Epidermal melanocyte (primary cell): ENCODE data around the gene HOXB5.

Source experiments
- DNase-seq: peaks from one replicate; pipeline ENCODE4 v3.0.0; 2011; ENCODE audit warnings: low spot score; ENCODE audit not compliant: insufficient read length

Gene HOXB5

DNA sequence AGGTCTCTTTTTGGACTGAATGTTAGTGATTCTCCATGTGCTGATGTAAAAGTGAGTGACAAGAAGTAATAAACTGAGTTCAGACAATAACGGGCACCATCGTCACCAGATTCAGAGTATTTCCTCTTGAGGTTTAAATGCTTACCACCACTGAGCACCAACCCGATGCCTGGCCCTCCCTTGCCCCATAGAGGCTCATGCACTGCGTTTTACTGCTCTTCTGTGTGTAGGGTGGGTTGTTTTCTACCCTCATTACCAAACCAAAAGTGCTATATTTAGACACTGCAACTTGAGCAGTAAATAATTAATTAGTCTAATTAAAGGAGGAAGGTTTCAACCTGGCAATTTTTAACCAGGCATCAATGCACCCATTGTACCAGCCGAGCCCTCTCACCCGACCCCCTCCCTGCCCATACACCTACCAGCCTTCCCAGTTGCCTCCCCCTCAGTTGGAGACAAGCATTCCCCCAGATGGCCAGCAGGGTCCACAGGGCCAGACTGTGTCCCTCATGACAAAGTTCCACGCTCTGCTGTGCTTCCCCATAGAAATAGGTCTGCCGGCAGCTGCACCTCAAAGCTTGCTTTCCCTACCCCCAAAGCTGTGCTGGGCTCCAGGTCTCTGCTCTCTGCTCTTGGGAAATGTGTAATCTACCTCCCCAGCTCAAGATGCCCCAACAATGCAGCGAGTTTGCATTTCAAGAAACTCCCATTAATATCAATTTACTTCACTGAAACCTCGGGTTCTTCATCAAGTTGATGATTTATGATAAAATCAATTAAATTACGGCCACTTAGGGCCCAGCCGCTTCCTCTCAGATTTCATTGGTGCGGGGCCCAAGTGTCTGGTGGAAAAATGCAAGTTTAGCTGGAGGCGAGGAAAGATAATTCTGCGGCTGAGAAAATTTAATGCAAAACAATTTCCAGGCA lies 31.4 kb downstream of the HOXB5 start:
- no peak for DNase-seq

DNA sequence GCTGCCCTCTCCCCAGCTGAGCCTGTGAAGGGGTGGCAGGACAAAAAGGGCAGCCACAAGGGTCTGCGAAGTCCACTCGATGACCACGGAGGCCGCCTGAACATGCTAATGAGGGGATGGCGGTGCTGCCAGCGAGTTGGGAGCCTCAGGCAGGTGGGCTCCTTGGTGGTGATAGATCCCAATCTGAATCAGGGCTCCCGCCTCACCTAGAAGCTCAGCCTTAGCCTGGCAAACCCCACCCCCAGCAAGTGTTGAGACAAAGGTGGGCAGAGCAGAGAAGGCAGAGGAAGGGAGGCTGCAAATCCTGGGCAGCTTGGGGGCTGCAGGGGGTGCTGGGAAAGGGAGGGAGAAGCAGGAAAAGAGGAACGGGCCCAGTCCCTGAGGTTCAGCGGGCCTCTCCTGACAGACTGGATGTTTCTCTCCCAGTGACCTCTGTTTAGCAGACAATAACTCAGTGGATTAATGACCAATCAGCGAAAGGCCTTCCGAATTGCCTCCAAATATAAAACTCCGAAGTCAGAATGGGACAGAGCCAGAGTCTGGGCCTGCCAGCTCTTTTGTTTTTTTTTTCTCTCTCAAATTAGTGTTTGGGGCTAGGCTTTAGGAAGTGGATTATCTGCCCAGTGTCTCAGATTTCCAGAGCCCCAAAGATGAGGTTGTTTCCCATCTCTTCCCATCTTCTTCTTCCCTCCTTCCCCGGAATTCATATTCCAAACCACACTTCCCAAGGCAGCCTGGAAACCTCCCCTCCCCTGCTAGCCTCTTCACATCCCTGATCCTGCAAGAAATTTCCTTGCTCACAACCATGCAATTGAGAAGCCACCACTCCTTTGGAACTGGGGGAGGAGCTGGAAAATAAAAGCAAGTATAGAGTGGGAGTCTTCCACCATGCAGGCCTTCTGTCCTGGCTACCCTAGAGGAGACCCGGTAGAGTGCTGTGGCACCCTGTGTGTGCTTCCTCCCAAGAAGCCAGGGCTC lies 33.5 kb downstream of the HOXB5 start:
- no peak for DNase-seq

DNA sequence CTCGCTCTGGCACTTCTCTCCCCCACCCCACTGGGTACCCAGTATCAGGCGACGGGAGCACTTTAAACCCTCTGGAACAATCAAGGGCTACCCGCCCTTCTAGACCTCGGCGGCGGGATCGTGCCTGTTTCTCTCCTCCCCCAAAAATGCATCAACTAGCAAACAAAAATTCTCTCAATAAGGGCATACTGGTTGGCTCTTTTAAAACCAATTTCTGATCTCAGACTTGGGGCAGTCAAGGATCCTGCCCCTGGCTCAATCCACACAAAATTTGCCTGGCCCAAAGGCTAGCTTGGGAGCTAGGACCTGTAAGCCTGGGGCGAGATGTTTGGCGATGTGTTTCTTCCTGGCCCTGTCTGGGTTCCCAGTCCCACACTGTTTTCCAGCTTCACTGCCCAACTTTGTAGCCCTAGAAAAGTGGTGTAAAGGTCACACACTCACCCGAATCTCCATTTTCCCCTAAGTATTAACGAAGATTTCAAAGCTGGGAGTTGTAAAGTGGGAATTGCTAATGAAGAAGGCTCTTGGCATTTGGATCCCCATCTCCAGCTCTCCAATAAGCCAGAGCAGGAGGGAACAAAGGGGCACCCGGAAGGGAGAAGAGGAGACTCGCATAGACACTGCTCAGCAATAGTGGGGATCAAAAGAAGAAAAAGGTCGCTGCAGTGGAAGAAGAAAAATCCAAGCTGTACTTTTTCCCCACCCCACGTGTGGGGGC lies 34.3 kb downstream of the HOXB5 start:
- no peak for DNase-seq

DNA sequence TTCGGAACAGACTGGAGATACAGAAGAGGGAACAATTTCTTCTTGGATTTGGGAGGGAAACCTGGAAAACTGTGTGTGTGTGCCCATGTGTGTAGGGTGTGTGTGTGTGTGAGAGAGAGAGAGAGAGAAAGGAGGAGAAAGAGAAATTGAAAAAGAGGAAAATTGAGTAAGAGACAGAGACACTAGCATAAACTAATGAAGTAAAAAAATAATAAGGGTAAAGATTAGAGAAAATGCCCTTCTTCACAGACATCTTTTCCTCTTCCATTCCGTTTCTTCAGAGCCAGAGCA lies 34.8 kb downstream of the HOXB5 start:
- no peak for DNase-seq

DNA sequence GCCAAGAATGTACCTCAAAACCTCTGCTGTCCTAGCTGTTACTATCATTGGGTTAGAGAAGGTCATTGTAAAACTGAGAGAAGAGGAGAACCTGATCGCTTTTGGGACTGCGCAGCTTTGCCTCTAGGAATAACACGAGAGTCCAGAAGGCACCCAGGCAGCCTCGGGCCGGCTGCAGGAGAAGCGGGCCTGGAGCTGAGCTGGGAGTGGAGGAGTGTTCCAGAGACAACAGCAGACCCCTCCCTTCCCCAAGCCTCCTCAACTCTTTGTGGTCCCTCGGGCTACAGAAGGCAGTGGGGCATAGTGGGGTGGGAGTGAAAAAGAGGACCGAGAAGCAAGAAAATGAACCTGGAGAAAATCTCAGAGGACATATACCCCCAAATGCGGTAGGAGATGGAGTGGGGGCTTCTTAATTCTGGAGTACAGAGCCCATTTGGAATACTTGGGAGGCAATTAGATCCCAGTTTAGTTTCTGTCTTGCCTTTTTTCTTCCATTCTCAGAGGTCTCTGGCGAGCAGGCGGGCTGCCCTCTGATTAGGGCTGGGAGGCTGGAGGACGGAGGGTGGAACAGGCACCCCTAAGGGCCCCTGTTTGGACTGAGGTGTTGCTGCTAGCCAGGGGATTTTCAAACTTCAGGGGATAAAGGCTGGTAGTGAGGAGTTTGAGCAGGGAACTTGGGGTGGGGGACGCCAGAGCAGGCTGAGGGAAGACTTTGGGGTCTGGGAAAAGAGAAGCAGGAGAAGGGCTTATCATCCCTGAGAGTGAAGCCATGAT lies 35.3 kb downstream of the HOXB5 start:
- DNase-seq: no peak

DNA sequence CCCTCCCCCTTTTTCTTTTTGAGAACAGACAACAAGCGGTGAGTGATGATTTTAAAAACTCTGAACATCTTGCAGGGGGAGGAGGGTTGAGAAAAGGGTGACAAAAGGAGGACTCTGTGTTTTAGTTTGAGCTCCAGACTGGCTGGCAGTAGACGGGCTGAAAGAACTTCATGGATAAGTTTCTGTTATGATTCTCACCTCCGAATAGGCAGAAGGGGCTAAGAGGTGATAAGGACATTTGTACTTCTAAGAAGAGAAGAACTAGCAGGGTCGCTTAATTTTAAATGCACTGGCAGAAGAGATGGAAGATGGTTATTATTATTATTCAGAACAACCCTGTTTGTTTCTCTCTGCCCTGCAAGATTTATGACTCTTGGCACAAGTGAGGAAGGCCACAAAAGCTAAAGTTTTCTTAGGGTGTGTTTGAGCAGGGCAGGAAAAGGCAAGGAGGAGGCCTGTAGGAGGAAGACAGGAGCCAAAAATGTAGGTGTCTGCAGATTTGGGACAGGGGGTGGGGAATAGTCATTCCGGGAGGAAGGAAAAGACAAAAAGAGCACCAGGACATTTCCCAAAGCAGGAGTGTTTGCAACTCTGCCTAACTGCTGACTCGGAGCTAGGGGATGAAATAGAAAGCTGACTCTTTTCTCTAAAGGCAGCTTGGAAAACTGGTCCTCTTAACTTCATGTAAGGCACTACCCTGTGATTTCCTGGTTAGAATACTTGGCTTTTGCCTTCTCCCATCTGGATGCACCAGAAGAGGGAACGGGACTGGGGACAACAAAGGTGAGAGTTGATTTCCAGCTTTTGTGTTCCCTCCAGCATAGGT lies 36.8 kb downstream of the HOXB5 start:
- no peak for DNase-seq

DNA sequence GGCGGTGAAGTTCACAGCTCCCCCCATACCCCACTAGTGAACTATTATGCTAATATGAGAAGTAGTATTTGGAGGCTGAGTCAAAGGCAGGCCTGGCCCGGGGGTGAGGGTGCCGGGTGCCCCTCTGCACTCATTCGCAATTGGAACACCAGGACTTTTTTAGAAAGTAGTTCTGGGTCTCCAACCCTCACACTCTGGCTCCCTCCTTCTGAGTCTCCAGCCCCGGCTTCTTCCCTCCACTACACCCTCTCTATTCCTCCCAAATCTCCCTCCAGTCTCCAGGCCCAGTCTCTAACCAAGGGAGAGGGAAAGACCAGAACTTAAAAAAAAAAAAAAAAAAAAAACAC lies 37.4 kb downstream of the HOXB5 start:
- DNase-seq: no peak

DNA sequence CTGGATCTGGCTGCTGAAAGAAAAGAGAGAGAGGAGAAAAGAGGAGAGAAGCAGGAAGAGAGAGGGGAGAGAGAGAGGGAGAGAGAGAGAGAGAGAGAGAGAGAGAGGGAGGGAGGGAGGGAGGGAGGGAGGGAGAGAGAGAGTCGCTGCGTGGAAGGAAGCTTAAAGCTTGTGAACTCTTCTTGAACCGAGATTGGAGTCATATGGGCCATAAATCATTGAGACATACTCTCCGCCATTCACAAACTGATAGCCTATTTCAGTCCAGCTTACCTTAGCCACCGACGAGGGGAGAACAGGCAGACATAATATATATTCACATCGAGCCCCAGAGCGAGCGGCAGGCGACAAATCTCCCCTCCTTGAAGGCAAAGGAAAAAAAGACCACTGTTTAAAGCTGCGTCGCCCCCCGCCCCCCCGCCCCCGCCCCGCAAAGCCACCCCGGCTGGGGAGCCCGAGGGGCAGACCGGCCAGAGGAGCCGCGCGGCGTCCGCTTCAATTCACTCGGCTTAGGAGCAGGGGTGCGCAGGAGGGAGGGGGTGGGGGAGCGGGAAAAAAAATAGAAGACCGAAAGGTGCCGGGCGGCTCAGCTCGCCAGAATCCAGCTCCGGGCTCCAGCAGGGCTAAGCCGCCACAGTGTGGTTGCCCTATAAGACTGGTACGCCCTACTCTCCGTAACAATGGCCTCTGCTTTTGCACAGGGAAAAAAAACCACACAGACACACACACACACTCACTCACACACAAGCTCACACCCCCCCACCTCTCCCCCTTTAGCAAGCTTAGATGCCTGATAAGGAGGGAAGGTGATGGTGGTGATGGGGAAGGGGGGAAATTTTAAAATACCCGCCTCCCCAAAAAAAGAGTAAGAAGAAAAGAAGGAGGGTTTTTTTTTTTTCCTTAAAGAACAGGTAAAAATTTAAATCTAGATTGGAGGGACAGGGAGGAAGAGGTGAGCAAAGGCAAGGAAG lies 38.0 kb downstream of the HOXB5 start:
- DNase-seq: peak; percentile 98

DNA sequence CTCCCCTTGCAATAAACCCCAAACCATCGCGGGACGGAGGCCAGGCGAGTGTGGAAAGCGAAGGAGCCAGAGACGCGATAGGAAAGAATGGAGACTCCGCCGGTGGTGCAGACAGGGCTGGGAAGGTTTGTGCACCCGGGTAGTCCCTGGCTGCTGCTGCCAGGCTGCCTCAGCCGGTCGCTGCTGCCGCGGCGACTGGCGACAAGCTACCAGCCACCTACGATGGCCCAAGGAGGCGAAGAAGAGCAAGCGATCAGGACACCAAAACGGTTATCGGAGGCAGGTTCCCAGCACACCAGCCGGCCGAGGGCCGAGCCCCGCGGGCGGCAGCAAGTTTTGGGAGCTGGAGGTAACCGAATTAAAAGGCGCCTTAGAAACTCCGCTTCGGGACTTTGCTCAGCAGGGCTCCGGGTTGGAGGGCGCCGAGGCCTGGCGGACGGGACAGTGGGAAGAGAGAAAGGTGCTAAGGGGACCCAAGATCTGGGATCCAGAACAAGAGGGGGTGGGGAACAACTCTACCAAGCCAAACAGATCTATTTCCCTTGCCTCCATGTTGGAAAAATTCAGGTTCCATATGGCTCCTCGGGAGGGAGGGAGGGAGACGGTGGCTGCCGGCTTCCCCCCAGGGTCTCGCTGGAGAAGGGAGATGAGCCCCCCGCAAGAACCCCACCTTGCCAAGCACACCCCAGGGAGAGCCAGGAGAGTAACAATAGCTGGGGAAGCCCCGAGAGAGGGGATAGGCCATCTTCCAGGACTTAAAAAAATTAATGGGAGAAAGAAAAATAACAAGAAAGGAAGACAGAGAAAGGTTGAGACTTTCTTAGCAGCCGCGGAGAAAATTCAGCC lies 38.9 kb downstream of the HOXB5 start:
- no peak for DNase-seq

DNA sequence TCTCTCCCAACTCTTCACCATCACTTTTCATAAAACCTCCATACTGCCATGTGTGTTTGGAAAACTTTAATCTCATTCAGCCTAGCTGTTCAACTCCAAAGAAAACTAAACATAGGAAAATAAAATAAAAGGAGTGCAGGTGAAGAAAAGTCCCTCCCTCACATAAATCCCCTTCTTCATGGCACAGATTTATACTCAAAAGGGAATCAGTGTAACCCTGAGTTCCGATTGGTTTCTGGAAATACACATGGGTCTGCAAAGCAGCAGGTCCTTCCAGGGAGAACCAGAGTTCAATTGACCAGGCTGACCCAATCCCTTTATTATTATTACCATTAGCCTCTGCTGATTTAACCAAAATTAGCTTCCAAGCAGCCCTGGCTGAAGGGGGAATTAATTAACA lies 39.8 kb downstream of the HOXB5 start:
- DNase-seq: no peak

DNA sequence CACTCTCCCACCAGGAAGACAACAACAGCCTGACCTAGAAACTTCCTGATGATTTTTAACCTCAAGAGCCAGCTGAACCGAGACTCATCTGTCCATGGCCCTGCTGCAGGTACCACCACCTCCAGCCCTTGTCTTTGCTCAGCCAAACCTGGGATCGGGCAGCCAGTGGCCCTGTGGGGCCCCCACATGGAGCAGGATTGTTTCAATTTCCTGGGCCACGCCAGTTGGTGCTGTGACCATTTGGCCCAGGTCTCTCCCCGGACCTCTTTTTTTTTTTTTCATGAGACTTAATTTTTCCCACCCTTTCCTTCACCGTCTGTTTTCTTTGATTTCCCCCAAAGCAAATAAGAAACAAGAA lies 40.4 kb downstream of the HOXB5 start:
- DNase-seq: no peak

DNA sequence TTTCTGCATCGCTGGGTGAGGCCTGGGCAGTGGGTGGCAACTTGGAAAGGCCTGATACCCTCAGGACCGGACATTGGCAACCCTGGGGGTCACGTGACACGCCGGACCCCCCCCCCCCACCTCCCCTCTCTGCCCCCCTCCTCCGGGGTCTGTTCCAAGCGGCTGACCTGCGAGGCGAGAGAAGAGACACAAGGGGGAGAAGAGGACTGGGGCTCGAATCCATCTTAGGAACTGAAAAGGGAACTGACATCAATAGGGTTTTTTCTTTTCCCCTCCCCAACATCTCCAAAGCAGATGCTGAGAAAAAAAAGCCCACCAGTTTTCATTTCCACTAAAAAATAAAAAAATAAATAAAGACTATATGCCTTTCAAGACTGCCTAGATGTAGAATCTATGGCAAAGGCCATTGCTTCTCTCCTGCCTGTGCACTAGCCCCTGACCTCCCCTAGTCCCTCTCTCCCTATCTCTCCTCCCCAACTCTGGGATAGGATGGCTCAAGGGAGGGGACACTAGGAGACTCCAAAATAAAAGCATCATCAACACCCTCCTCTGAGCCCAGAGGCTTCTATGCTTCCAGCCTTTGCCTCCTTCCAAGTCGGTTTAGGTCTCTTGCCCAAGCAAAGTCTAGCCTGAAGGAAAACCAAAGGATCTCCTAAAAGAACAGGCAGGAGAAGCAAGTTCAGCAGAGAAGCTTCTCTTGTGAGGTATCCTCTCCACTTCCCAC lies 41.0 kb downstream of the HOXB5 start:
- DNase-seq: no peak

DNA sequence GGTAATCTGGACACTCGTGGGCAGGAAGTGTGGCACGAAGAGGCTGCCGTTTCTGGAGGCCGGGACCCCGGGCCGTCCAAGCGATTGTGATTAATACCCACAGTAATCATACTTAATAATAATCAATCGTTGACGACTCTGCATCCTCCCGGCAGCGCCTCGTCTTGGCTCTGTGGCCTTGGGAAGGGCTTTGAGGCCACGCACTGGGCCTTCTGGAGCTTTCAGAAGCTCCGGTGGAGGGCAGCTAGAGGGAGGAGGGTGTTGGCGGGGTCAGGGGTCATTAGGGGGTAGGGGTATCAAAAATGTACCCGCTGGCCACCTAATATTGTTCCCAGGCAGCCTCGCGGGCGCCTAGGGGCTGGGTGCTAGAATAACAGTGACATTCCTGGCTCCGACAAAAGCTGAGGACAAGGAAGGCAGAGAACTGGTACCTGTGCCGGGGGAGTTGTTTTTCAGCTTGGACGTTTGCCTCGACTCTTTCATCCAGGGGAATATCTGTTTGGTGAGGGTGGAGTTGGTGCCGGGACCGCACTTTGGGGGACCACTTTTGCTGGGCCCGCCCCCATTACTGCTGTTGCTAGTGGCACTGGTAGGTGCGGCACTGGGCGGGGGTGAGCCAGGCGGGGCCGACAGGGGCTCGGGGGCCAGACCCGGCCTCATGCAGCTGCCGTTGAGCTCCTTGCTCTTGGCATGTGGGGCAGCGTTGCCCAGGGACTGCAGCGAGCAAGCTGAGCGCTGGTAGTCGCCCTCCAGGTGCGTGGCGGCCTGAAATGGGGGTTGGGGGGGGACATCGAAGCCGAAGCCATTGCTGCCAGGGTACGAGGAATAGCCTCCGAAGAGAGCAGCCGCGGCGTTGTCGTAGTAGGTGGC lies 41.7 kb downstream of the HOXB5 start:
- no peak for DNase-seq

DNA sequence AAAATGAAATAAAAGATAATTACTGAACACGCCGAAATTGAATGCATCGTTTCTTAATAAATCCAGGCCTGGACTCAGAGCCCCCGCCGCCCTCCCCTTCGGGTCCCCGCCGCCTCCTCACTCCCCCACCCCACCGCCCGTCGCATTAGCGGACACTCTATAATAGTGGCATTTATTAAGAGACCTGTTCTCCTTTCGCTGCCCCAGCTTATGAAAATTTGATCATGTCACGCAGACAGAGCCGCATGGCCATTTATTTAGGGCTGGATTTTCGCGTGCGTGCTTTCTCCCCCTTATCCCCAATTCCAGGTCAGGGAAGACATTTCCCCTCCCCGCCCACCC lies 42.4 kb downstream of the HOXB5 start:
- DNase-seq: no peak

DNA sequence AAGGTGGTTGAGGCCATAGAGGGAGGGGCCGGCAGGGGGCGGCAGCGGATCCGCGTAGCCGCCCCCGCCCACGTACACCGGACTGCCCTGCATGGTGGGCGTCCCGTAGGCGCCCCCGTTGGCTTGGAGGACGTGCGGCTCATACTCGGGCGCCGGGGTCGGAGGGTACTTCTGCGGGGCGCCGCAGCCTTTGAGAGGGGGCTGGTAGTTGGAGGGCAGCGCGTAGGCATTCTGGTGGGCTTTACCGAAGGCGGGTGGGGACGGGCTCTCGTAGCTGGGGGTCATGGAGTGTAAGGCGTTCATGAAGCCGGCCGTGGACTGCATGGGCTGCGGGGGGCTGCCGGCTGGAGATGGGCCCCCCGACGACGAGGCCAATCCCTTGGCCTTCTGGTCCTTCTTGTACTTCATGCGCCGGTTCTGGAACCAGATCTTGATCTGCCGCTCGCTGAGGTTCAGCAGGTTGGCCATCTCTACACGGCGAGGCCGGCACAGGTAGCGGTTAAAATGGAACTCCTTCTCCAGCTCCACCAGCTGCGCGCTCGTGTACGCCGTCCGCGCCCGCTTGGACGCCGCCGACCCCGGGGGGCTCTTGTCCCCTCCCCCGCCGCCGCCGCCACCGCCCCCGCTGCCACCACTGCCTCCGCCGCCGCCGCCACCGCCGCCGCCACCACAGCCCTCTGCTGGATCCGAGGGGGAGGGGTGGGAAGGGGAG lies 42.9 kb downstream of the HOXB5 start:
- DNase-seq: no peak

DNA sequence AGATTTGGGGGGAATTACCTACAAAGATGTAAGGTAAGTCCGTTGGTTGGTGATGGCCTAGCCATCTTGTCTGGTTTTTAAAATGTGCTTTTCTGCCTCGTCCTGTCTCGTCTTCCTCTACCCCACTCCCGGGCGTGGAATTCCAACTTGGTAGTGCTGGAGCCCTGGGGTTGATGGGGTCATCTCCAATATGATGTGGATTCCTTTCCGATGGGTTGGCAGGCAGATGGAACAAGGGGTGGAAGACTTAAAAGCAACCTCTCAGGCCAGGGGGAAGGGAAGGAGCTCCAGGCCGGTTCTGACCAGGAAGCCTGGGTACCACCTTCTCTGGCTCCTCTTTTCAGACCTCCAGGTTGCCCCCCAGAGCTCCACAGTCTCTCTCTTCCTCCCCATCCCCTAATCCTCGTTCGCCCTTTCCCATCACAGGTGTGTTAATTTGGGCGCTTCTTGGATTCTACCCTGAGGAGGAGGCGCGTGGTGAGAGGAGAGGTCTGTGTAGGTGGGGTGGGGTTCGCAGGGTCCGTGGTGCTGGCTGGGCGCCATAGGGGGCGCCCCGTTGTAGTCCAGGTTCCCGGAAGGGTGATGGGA lies 43.6 kb downstream of the HOXB5 start:
- DNase-seq: no peak
